Vagina (tissue), 2 donors: ENCODE data around the gene RPS6KA2. TPM values are rescaled to one million over a fixed set of nuclear protein-coding genes. Genes with fewer than 3 reads are reported as not detected.
A peak's percentile ranks its signal among the peaks of the same experiment; 100 is the strongest.

ENCODE experiments used
- DNase-seq, 2 donors: peaks; one replicate each; pipeline ENCODE4 v3.0.0-alpha.2; 2017; ENCODE audit errors: extremely low spot score in 2 of 2
- H3K27ac ChIP-seq: fragments of 200-600 bp; sonication (generic); one replicate; pipeline ENCODE4 v1.5.1; 2019
- H3K27me3 ChIP-seq: fragments of 200-600 bp; sonication (generic); one replicate; pipeline ENCODE4 v1.5.1; 2019
- H3K36me3 ChIP-seq, 2 donors: fragments of 200-600 bp; sonication (generic); one replicate each; pipeline ENCODE4 v1.5.1; 2017 to 2019
- H3K4me1 ChIP-seq: fragments of 200-600 bp; sonication (generic); one replicate; pipeline ENCODE4 v1.5.1; 2019
- H3K4me3 ChIP-seq, 2 donors: fragments of 200-600 bp; sonication (generic); 1 replicate in 1 of 2; 2 replicates in 1 of 2; pipeline ENCODE4 v1.5.1; 2016 to 2019
- H3K9me3 ChIP-seq: fragments of 200-600 bp; sonication (generic); one replicate; pipeline ENCODE4 v1.5.1; 2019
- POLR2A ChIP-seq, 2 donors: fragments of 450-650 bp; IDR thresholded peaks; one replicate each; pipeline ENCODE4 v1.6.1; 2017; ENCODE audit warnings: antibody characterized with exemption in 2 of 2, mild to moderate bottlenecking in 2 of 2, moderate library complexity in 2 of 2
- POLR2AphosphoS5 ChIP-seq, 2 donors: sonication (generic); formaldehyde crosslinking; IDR thresholded peaks; one replicate each; pipeline ENCODE4 v1.9.0; 2017; ENCODE audit warnings: antibody characterized with exemption in 2 of 2, mild to moderate bottlenecking in 2 of 2, low read depth in 1 of 2; ENCODE audit not compliant: insufficient read depth in 1 of 2
- intact Hi-C: fragments of 100-400 bp; cut with DNase I; formaldehyde crosslinking; loops from one replicate; pipeline ENCODE4 v1.15.1; 2023
- total RNA-seq: library from RNA; depleted of rRNA; stranded (reverse); fragments of >200 nt; gene quantifications from one replicate; pipeline ENCODE4 v1.2.3, GENCODE V29; 2016
- TF ChIP-seq, protein P1 (sequence below), 3 experiments: fragments of 450-650 bp in 2 of 3; fragments of 200-600 bp in 1 of 3; sonication (generic) in 1 of 3; IDR thresholded peaks; one replicate each; pipeline ENCODE4 v1.5.1; 2017 to 2019; ENCODE audit warnings: antibody characterized with exemption in 3 of 3, mild to moderate bottlenecking in 2 of 3, moderate library complexity in 2 of 3

Gene RPS6KA2
- total RNA-seq, 1 donor from 2014 or later, result 65.1 TPM

DNA sequence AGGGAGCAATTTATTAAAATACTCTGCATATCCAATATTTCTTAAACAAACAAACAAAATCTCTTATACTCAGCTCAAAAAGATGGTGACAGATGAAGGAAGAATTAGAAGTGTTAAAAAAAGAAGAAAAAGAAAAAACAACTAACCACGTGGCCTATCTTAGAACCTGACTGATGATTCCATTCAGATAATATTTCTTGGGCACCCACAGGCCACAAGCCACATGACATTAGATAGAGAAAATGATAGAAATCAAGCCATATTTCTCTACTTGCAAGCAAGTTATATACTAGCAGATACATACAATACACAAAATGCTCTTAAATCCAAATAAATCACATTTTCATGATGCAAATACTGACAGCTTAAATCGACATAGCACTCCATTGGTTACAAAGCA is 26.1 kb downstream of the RPS6KA2 start:
- TF ChIP-seq POLR2A (IDR thresholded peaks at IDR 0.05) (no peak), POLR2AphosphoS5 (IDR thresholded peaks at IDR 0.05; ENCODE audit: insufficient read depth in 1 of 2, low read depth in 1 of 2) (no peak)
- TF ChIP-seq, protein P1, sequence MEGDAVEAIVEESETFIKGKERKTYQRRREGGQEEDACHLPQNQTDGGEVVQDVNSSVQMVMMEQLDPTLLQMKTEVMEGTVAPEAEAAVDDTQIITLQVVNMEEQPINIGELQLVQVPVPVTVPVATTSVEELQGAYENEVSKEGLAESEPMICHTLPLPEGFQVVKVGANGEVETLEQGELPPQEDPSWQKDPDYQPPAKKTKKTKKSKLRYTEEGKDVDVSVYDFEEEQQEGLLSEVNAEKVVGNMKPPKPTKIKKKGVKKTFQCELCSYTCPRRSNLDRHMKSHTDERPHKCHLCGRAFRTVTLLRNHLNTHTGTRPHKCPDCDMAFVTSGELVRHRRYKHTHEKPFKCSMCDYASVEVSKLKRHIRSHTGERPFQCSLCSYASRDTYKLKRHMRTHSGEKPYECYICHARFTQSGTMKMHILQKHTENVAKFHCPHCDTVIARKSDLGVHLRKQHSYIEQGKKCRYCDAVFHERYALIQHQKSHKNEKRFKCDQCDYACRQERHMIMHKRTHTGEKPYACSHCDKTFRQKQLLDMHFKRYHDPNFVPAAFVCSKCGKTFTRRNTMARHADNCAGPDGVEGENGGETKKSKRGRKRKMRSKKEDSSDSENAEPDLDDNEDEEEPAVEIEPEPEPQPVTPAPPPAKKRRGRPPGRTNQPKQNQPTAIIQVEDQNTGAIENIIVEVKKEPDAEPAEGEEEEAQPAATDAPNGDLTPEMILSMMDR (IDR thresholded peaks at IDR 0.05), result no peak
- DNase-seq, result no peak
- H3K36me3 ChIP-seq, result no peaks in the 10 kb centered on the region
- no peak overlapping the region for H3K27ac ChIP-seq
- no peaks in the 10 kb centered on the region for H3K27me3 ChIP-seq
- intact Hi-C loops, result no loop called here
- peaks cover 25% of the 10 kb centered on the region for H3K4me1 ChIP-seq
- no peaks in the 10 kb centered on the region for H3K9me3 ChIP-seq
- H3K4me3 ChIP-seq, result no peak overlapping the region

DNA sequence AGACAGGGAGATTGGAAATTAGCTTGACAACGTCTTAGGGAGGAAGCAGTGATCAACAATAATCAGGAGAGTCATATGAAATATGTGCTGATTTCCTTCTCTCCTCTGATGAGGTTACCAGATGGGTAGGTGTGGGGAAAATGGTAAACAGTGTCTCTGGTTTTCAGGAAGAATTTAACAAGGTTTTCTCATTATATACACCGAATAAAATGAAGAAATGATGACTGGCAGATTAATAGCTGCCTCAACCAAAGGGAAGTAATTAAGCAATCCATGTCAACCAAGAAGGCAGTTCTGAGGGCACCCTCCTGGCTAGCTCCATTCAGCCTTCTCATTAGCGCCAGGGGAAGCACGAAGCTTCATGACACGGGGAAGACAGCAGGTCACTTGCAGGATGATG is 27.8 kb downstream of the RPS6KA2 start:
- Histone ChIP-seq H3K4me1 (peaks cover 33% of the 10 kb centered on the region), H3K9me3 (no peaks in the 10 kb centered on the region), H3K4me3 (no peak overlapping the region), H3K27ac (peak overlapping the region; percentile 87), H3K27me3 (no peaks in the 10 kb centered on the region), H3K36me3 (no peaks in the 10 kb centered on the region)
- DNase-seq, result no peak
- intact Hi-C loops, result no loop called here
- TF ChIP-seq, protein P1 (IDR thresholded peaks at IDR 0.05), result no peak
- TF ChIP-seq POLR2A (IDR thresholded peaks at IDR 0.05) (no peak), POLR2AphosphoS5 (IDR thresholded peaks at IDR 0.05; ENCODE audit: insufficient read depth in 1 of 2, low read depth in 1 of 2) (no peak)

DNA sequence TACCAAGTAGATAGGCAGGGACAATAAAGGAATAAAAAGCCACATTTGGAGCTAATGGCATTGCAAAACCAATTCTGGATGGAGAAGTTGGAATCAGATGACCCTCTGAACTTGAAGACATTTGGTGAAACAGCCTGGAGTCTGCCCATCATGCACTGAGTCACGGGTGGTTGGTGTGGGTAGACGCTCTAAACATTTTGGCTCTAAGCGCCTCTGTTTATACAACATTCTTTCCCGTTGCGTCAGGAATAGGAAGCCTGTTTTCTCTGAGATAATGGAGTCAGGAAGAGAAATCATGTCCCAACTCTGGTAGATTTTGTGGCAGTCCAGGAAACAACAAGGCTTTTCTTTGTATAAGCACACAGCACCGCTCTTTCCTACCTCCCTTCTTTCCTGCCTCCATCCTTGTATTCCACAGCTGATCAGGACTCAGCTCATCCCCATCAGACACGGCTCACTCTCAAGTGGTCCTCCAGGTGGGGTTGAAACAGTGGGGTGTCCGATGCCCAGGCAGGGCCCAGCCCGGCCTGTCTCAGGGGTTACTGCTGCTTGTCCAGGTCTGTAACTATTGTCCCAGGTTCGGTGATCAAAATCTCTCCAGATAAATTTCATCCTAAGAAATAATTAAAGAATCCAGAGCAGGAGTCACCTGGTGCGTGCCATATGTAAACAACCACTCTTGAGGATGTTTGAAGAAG is 28.5 kb downstream of the RPS6KA2 start:
- peaks cover 33% of the 10 kb centered on the region for H3K4me1 ChIP-seq
- no peak overlapping the region for H3K4me3 ChIP-seq
- no peaks in the 10 kb centered on the region for H3K27me3 ChIP-seq
- no peaks in the 10 kb centered on the region for H3K36me3 ChIP-seq
- peak overlapping the region; percentile 87 for H3K27ac ChIP-seq
- H3K9me3 ChIP-seq, result no peaks in the 10 kb centered on the region
- peak; percentile 23 to 84 for TF ChIP-seq POLR2AphosphoS5 (IDR thresholded peaks at IDR 0.05; ENCODE audit: insufficient read depth in 1 of 2, low read depth in 1 of 2)
- TF ChIP-seq POLR2A (IDR thresholded peaks at IDR 0.05), result no peak
- DNase-seq, result no peak
- intact Hi-C loops, result no loop called here

DNA sequence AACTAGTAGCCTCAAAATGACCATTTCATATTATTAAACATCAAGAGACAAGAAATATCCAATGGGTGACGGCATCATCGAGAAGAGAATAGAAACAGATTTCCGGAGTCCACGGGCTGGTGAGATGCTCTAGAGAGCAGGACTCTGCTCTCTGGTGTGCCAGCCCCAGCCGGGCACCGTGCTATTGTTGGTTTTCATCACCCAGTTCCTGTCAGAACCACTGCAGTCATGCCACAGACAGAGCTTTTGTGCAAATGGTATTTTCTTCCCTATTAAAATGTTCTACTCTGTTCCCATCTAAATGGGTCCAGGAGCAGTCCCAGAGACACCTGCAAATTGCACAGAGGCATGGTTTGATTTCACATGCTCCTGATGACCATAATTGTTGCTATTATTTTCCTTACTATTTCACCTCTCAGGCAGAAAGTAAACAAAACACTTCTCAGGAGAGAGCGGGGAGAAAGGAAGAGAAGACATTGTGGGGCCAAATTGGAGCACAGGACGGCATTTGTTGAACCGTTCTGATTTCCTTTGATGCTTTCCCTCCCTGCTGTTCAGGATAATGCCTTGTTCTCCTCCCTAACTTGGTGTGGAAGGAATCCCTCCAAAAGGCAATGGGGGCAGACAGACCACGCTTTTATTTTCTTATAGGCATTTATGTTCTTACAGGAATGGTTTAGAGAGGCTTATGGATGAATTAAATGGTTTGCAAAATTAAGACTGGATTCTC is 29.2 kb downstream of the RPS6KA2 start:
- Histone ChIP-seq H3K4me1 (peaks cover 33% of the 10 kb centered on the region), H3K36me3 (no peaks in the 10 kb centered on the region), H3K27me3 (no peaks in the 10 kb centered on the region), H3K4me3 (no peak overlapping the region), H3K27ac (peak overlapping the region; percentile 87), H3K9me3 (no peaks in the 10 kb centered on the region)
- no peak for DNase-seq
- intact Hi-C loops, result no loop called here
- TF ChIP-seq, protein P1 (IDR thresholded peaks at IDR 0.05), result no peak
- TF ChIP-seq POLR2AphosphoS5 (IDR thresholded peaks at IDR 0.05; ENCODE audit: insufficient read depth in 1 of 2, low read depth in 1 of 2) (no peak), POLR2A (IDR thresholded peaks at IDR 0.05) (no peak)

DNA sequence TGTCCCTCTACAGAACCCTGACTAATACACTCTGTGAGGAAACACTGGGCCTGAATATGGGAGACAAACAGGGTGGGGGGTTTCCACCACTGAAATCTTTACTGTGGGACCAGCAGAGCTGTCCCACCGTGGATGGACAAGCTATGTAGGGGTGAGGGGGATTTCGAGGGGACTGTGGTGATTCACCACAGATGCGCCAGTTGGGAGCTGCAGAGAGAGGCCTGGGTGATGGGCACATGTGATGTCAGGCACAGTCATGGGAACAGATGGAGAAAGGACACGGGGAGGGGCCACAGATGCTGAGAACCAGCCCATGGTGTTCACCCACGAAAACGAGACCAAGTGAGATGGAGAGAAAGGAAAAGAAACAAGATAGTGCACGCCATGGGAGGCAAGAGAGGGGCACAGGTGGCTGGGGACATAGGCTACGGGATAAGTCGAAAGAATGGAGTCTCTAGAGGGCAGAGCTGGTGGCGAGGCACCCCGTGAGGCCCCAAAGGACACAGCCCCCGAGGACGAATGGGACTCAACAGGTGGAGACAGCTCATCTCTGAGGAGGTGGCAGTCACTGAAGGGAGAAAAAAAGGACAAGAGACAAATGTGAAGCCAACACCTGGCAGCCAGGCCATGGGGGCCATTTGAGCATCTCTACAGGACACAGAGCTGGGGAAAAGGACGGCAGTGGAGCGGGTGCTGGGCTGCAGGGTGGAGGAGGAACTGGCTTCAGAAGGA is 30.1 kb downstream of the RPS6KA2 start:
- Histone ChIP-seq H3K4me3 (no peak overlapping the region), H3K27ac (peak overlapping the region; percentile 87), H3K9me3 (no peaks in the 10 kb centered on the region), H3K4me1 (peaks cover 33% of the 10 kb centered on the region), H3K36me3 (no peaks in the 10 kb centered on the region), H3K27me3 (no peaks in the 10 kb centered on the region)
- TF ChIP-seq, protein P1 (IDR thresholded peaks at IDR 0.05), result no peak
- TF ChIP-seq POLR2A (IDR thresholded peaks at IDR 0.05) (no peak), POLR2AphosphoS5 (IDR thresholded peaks at IDR 0.05; ENCODE audit: insufficient read depth in 1 of 2, low read depth in 1 of 2) (no peak)
- DNase-seq, result no peak
- intact Hi-C loops, result no loop called here
